HG02973 (cell line): ENCODE measurements around the gene CSF2RB.

Source experiments
- ATAC-seq: cut with Tn5 transposase; IDR thresholded peaks from one replicate; pipeline ENCODE4 v1.9.1; 2021; ENCODE audit warnings: moderate library complexity; ENCODE audit not compliant: unreplicated experiment

Gene CSF2RB

GRCh38 chr22:36918586-36919284 lies 5.3 kb downstream of the CSF2RB start:
- no peak for ATAC-seq

DNA sequence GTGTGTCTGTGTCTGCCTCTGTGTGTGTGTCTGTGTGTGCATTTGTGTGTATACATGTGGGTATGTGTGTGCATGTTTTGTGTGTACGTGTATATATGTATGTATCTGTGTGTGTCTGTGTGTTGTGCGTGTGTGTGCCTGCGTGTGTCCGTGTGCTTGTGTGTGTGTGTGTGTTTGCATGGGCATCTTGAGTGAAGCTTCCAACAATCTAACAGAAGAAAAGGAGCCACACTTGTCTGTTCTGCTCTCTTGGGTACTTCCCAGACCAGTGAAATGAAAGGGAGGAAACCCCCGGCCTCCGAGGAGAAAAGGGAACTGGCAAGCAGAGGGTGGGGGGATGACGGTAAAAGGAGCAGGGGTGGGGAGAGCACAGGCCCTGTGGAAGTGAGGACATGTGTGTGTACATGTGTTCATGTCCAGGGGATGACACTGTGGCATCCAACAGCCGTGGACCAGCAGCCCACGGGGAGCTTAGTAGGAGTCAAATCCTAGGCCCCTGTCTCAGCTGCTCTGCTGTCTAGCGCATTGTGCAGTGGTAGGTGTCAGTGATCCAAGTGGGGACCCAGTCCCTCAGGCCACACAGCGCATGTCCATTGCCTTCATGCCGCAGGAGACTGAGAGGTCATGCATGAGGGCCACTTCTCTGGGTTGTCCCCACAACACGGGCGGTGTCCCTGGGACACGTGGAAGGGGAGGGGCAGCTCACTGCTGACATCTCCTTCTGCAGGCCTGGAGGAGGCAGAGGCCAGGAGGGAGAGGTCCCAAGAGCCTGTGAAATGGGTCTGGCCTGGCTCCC lies 8.1 kb downstream of the CSF2RB start:
- no peak for ATAC-seq

- no peak for ATAC-seq
These were observed 8.7 kb downstream of the CSF2RB start for GRCh38 chr22:36922105-36922608.

DNA sequence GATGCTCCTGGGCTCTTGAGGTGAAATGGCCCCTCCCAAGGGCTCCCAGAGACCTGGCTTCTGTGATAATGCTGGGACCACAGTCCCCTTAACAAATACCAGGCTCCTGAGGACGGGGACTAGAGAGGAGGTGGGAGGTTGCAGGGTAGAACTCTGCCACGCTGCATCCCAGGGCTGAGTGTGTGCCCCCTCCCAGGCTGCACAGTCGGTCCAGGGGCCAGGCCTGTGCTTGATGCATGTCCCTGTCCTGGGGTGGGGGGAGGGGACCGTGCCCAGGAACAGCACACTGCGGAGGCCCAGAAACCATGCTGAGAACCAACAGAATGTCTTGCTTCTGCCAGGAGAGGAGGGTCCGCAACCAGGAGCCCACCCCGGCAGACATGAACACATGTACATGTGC lies 9.3 kb downstream of the CSF2RB start:
- no peak for ATAC-seq

GRCh38 chr22:36923131-36923788 lies 9.8 kb downstream of the CSF2RB start:
- no peak for ATAC-seq

DNA sequence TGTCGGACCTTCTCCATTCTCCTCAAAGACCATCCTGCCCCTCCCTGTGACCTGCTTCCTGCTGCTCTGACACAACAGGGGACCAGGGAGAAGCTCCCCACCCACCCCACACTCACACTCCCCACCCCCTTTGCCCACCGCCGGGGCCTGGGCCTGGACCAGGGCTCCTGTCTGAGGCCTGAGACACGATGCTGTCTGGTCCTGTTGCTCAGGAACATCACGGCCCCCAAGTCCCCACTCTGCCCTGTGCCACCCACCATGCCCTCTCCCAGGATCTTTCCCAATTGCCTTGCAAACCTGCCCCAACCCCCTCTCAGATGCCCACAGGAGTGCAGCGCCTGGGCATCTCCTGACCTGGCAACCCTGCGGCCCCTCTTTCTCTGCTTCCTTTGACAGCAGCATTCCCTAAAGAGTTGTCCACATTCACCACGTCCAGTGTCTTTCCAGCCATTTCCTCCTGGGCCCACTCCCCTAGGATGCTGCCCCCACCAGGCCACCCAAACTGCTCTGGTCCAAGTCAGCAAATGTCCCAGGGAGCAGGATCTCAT lies 10.8 kb downstream of the CSF2RB start:
- ATAC-seq: no peak

GRCh38 chr22:36925388-36926290 lies 12.2 kb downstream of the CSF2RB start:
- ATAC-seq: no peak

- ATAC-seq: no peak
These were observed 12.9 kb downstream of the CSF2RB start for GRCh38 chr22:36926309-36926708.

GRCh38 chr22:36926721-36927435 lies 13.4 kb downstream of the CSF2RB start:
- no peak for ATAC-seq

GRCh38 chr22:36927671-36928070 lies 14.2 kb downstream of the CSF2RB start:
- no peak for ATAC-seq

- no peak for ATAC-seq
These were observed 14.8 kb downstream of the CSF2RB start for GRCh38 chr22:36928196-36928595.

DNA sequence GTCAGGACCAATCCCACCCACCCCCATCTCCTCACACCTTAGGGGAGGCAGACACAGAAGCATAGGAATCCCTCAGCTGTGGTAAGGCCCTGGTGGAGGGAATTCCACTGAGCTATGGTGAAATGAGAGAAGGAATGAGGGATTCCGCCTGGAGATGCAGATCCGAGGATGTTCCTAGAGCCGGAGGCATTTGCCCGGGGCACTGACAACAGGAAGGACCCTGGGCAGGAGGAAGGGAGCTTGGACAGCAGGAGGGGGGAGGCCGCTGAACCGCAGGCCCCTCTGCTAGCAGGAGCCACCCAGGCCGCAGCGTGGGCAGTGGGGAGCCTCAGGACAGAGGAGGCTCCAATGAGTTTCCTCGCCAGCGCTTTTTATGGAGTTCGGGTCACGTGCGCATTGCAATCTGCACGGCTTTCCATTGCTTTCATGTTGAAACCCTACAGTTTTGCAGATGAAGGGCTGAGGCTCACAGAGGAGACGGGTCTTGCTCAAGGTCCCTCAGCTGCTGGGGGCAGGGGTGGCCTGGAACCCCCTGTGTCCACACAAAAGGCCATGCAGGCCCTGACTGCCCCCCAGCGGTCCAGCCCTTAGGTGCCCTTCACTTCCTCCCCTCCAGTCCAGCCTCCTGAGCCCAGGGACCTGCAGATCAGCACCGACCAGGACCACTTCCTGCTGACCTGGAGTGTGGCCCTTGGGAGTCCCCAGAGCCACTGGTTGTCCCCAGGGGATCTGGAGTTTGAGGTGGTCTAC lies 15.5 kb downstream of the CSF2RB start:
- ATAC-seq: no peak

DNA sequence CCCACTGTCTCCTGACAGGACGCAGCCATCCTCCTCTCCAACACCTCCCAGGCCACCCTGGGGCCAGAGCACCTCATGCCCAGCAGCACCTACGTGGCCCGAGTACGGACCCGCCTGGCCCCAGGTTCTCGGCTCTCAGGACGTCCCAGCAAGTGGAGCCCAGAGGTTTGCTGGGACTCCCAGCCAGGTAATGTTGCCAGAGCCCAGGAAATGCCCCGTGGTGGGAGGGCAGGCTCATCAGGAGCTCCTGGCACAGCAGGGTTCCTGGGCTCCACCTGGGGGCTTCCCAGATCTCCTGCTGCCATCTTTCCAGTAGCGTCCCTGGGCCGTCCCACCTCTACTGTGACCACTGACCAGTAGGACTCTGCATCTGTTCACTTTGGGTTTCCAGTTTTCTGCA lies 16.2 kb downstream of the CSF2RB start:
- ATAC-seq: no peak

DNA sequence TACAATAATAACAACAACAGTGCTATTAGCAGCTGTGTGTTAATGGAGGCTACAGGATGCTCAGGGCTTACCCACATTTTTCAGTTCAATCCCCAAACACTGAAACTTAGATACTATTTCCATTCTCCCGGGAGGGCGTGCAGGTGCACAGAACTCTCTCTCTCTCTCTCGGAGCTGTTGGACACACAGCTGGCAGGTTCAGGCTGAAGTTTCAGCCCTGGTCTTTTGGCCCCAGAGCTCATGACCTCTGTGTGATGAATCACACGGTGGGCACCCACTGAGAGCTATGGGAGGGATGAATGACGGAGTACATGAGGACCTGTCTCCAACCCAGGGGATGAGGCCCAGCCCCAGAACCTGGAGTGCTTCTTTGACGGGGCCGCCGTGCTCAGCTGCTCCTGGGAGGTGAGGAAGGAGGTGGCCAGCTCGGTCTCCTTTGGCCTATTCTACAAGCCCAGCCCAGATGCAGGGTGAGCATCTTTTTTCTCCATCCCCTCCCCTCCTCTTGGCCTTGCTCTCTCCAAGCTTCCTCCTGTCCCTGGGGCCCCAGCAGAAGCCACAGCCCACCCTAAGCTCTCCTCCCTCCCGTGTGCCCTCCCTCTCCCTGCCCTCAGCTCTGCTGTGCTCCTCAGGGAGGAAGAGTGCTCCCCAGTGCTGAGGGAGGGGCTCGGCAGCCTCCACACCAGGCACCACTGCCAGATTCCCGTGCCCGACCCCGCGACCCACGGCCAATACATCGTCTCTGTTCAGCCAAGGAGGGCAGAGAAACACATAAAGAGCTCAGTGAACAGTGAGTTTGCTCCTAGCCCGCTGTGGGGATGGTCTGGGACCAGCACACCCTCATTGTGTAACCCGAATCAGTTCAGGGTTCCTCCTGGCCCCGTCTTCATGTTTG lies 16.9 kb downstream of the CSF2RB start:
- ATAC-seq: no peak

GRCh38 chr22:36931446-36931845 lies 18.0 kb downstream of the CSF2RB start:
- no peak for ATAC-seq

- no peak for ATAC-seq
These were observed 20.4 kb downstream of the CSF2RB start for GRCh38 chr22:36933629-36934417.
